NCI-H526 (cell line): Measurements from ENCODE around the gene ZNF366.

Experiments
- DNase-seq, 2 experiments: peaks; one replicate each; lab custom pipeline; 2025; lab: John Stamatoyannopoulos, UW

Gene ZNF366

GRCh38 chr5:72507231-72507906 lies at the start of gene ZNF366:
ZNF366 (minus strand) TSS chr5:72507410; CDS start chr5:72461496, 45,914 bp downstream.
- no peak for DNase-seq

GRCh38 chr5:72556351-72557166 lies 49.3 kb upstream of the ZNF366 start:
- DNase-seq: peak; percentile 5 to 52

GRCh38 chr5:72555871-72556270 lies 48.7 kb upstream of the ZNF366 start:
- DNase-seq: no peak

GRCh38 chr5:72554897-72555296 lies 47.7 kb upstream of the ZNF366 start:
- no peak for DNase-seq

- no peak for DNase-seq
Observed at GRCh38 chr5:72552041-72552557, 44.9 kb upstream of the ZNF366 start.

- no peak for DNase-seq
Observed at GRCh38 chr5:72550595-72550994, 43.4 kb upstream of the ZNF366 start.

- no peak for DNase-seq
Observed at GRCh38 chr5:72543811-72544210, 36.6 kb upstream of the ZNF366 start.

- DNase-seq: no peak
Observed at GRCh38 chr5:72543365-72543764, 36.2 kb upstream of the ZNF366 start.

- DNase-seq: no peak
Observed at GRCh38 chr5:72542695-72543094, 35.5 kb upstream of the ZNF366 start.

- no peak for DNase-seq
Observed at GRCh38 chr5:72541501-72542225, 34.5 kb upstream of the ZNF366 start.

GRCh38 chr5:72540759-72541438 lies 33.7 kb upstream of the ZNF366 start:
- no peak for DNase-seq

- no peak for DNase-seq
Observed at GRCh38 chr5:72539726-72540125, 32.5 kb upstream of the ZNF366 start.

GRCh38 chr5:72539038-72539437 lies 31.8 kb upstream of the ZNF366 start:
- DNase-seq: no peak

GRCh38 chr5:72537166-72537565 lies 30.0 kb upstream of the ZNF366 start:
- DNase-seq: no peak

GRCh38 chr5:72531496-72532190 lies 24.4 kb upstream of the ZNF366 start:
- DNase-seq: no peak

GRCh38 chr5:72530196-72530595 lies 23.0 kb upstream of the ZNF366 start:
- no peak for DNase-seq

- no peak for DNase-seq
Observed at GRCh38 chr5:72529383-72529782, 22.2 kb upstream of the ZNF366 start.

GRCh38 chr5:72525816-72526215 lies 18.6 kb upstream of the ZNF366 start:
- no peak for DNase-seq

GRCh38 chr5:72523960-72524582 lies 16.9 kb upstream of the ZNF366 start:
- peak; percentile 32 for DNase-seq

- DNase-seq: no peak
Observed at GRCh38 chr5:72522607-72523006, 15.4 kb upstream of the ZNF366 start.

- DNase-seq: no peak
Observed at GRCh38 chr5:72519111-72519510, 11.9 kb upstream of the ZNF366 start.
